NCI-H1105 (cell line): ENCODE data around the gene ABHD5.
"Not testable (repeated sequence)": the region's sequence is repeated elsewhere in the genome, so short reads cannot be mapped to it uniquely, and the experiment has no call there.

Experiments used
- DNase-seq: peaks from one replicate; lab custom pipeline; 2025; lab: John Stamatoyannopoulos, UW

Gene ABHD5

GRCh38 chr3:43690400-43691119, at the start of gene ABHD5:
ABHD5 (plus strand) TSS chr3:43690938; CDS start chr3:43690993, 55 bp downstream.
- DNase-seq, result peak; percentile 80

GRCh38 chr3:43641306-43642114, 49.2 kb upstream of the ABHD5 start:
- no peak for DNase-seq

- DNase-seq, result no peak
Measured at GRCh38 chr3:43644443-43644842, 46.3 kb upstream of the ABHD5 start.

GRCh38 chr3:43647331-43648166, 43.2 kb upstream of the ABHD5 start:
- DNase-seq, result no peak

GRCh38 chr3:43648957-43649356, 41.8 kb upstream of the ABHD5 start:
- DNase-seq, result no peak

- no peak for DNase-seq
Measured at GRCh38 chr3:43649365-43649968, 41.3 kb upstream of the ABHD5 start.

- no peak for DNase-seq
Measured at GRCh38 chr3:43650345-43650744, 40.4 kb upstream of the ABHD5 start.

- DNase-seq, result not testable (repeated sequence)
Measured at GRCh38 chr3:43656390-43656789, 34.3 kb upstream of the ABHD5 start.

- DNase-seq, result no peak
Measured at GRCh38 chr3:43659250-43659880, 31.4 kb upstream of the ABHD5 start.

- not testable (repeated sequence) for DNase-seq
Measured at GRCh38 chr3:43661376-43661775, 29.4 kb upstream of the ABHD5 start.

GRCh38 chr3:43665011-43665410, 25.7 kb upstream of the ABHD5 start:
- DNase-seq, result not testable (repeated sequence)

GRCh38 chr3:43670635-43671522, 19.9 kb upstream of the ABHD5 start:
- DNase-seq, result no peak

- no peak for DNase-seq
Measured at GRCh38 chr3:43674345-43675085, 16.2 kb upstream of the ABHD5 start.

GRCh38 chr3:43675593-43675992, 15.1 kb upstream of the ABHD5 start:
- no peak for DNase-seq

- DNase-seq, result no peak
Measured at GRCh38 chr3:43676441-43676840, 14.3 kb upstream of the ABHD5 start.

GRCh38 chr3:43678375-43678774, 12.4 kb upstream of the ABHD5 start:
- DNase-seq, result not testable (repeated sequence)

- DNase-seq, result not testable (repeated sequence)
Measured at GRCh38 chr3:43678887-43679449, 11.8 kb upstream of the ABHD5 start.

GRCh38 chr3:43680857-43681256, 9.9 kb upstream of the ABHD5 start:
- DNase-seq, result not testable (repeated sequence)

GRCh38 chr3:43684944-43685343, 5.8 kb upstream of the ABHD5 start:
- DNase-seq, result no peak
